BE2C (cell line): ENCODE results near the gene CD5L.

Experiments used
- DNase-seq: peaks from one replicate; pipeline ENCODE4 v3.0.0-alpha.2; 2020
- H3K27me3 ChIP-seq: fragments of 250-450 bp; sonication (Bioruptor Pico); 2 replicates; pipeline ENCODE4 v1.5.1; 2020; ENCODE audit warnings: mild to moderate bottlenecking
- H3K36me3 ChIP-seq: fragments of 250-450 bp; sonication (Bioruptor Pico); 2 replicates; pipeline ENCODE4 v1.5.1; 2020; ENCODE audit warnings: mild to moderate bottlenecking
- H3K4me1 ChIP-seq: fragments of 250-450 bp; sonication (Bioruptor Pico); 2 replicates; pipeline ENCODE4 v1.5.1; 2020
- H3K4me3 ChIP-seq: 2 replicates; pipeline ENCODE4 v1.5.1; 2011; ENCODE audit warnings: low read depth, low read length
- H3K9me3 ChIP-seq: fragments of 250-450 bp; sonication (Bioruptor Pico); 2 replicates; pipeline ENCODE4 v1.5.1; 2020
- TF ChIP-seq, protein P1 (sequence below): IDR thresholded peaks from 2 replicates; pipeline ENCODE4 v1.5.1; 2012; ENCODE audit warnings: mild to moderate bottlenecking, low read depth, low read length

Gene CD5L

DNA sequence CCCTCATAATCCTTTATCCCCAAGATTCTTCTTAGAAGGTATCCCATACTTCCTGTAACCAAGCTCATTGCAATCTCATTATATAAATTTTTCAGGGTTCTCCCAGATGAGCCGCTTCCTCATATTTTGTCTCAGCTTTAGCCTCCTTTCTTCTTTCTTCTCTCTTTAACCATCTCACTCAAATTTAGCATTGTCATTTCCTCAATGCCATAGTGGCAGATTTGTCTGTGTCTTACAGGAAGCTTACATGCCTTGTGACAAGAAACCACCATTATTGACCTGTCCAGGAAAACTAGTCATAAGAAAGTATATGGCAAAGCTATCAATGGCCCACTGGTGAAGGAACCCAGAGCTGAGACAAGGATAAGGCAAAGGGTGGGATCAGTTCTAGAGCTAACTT is 58.7 kb downstream of the CD5L start:
- Histone ChIP-seq H3K9me3 (no peaks in the 10 kb centered on the region), H3K4me3 (no peak overlapping the region), H3K4me1 (no peaks in the 10 kb centered on the region), H3K36me3 (no peaks in the 10 kb centered on the region), H3K27me3 (no peaks in the 10 kb centered on the region)
- no peak for DNase-seq
- TF ChIP-seq, protein P1, sequence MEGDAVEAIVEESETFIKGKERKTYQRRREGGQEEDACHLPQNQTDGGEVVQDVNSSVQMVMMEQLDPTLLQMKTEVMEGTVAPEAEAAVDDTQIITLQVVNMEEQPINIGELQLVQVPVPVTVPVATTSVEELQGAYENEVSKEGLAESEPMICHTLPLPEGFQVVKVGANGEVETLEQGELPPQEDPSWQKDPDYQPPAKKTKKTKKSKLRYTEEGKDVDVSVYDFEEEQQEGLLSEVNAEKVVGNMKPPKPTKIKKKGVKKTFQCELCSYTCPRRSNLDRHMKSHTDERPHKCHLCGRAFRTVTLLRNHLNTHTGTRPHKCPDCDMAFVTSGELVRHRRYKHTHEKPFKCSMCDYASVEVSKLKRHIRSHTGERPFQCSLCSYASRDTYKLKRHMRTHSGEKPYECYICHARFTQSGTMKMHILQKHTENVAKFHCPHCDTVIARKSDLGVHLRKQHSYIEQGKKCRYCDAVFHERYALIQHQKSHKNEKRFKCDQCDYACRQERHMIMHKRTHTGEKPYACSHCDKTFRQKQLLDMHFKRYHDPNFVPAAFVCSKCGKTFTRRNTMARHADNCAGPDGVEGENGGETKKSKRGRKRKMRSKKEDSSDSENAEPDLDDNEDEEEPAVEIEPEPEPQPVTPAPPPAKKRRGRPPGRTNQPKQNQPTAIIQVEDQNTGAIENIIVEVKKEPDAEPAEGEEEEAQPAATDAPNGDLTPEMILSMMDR = no peak

DNA sequence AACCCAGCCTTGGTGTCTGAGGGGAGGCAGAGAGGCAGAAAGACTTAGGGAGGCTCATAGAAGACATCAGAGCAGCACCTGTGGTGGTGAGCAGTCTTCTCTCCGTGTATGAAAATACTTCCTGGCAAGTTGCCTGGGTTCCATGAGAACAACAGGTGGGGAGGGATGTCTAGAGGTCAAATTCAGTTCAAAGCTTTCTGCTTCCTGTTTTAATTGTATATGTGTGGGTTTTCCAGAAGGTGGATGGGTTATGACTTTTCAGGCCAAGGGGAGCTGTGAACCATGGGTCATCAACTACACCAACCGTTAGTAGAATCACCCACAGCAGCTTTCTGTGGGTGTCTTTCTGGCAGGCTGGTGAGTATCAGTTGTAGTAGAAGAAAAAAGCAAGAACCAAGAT is 60.6 kb downstream of the CD5L start:
- no peak for DNase-seq

More for the DNA sequence above, 60.6 kb downstream of the CD5L start:
- Histone ChIP-seq H3K4me3 (no peak overlapping the region), H3K4me1 (no peaks in the 10 kb centered on the region), H3K27me3 (no peaks in the 10 kb centered on the region), H3K9me3 (no peaks in the 10 kb centered on the region), H3K36me3 (no peaks in the 10 kb centered on the region)
- TF ChIP-seq, protein P1 = no peak
